ENCODE results near the gene CHRNA1.
"Not testable (repeated sequence)": the region's sequence is repeated elsewhere in the genome, so short reads cannot be mapped to it uniquely, and the experiment has no call there.

CHRNA1 gene

DNA sequence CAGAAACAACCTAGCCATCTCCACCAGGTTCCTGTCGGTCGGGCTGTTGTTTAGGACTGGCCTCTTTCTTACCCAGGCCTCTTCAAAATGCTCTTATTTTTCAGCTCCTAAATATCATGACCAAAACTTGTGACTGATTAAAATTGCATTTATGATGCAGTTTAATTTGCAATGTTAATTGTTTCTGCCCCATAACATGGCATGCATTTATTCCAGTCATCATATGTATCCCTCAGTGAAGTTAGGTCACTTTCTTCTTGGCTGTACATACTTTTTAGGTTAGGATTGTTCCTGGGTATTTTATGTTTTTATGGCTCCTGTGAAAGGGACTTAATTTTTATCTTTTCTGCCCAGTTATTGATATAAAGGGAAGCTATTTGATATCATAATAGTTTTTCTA is 50.6 kb downstream of the CHRNA1 start:
- DNase-seq (ENCODE audit: low read depth), result no peak

DNA sequence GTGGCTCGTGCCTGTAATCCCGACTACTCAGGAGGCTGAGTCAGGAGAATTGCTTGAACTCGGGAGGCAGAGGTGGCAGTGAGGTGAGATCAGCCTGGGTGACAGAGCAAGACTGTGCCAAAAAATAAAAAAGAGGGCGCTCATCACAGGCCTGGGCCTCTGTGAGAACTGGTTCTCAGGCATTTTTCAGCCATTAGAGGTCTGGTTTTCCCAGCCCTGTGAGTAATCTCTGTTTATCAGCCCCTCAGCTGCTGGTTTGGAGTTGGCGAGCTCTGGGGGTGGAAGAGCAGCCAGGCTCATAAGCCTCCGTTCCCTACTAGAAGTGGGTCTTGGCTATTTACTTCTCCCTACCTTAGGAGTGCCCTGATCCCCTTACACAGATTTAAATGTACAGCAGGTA is 53.1 kb downstream of the CHRNA1 start:
- DNase-seq (ENCODE audit: low read depth), result no peak

DNA sequence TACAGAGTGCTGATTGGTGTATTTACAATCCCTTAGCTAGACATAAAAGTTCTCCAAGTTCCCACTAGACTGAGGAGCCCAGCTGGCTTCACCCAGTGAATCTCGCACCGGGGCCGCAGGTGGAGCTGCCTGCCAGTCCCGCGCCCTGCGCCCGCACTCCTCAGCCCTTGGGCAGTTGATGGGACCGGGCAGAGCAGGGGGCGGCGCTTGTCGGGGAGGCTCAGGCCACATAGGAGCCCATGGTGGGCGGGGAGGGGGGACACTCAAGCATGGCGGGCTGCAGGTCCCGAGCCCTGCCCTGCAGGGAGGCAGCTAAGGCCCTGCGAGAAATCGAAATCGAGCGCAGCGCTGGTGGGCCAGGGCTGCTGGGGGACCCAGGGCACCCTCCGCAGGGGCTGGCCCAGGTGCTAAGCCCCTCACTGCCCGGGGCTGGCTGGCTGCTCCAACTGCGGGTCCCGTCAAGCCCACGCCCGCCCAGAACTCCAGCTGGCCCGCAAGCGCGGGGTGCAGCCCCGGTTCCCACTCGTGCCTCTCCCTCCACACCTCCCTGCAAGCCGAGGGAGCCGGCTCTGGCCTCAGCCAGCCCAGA is 54.8 kb downstream of the CHRNA1 start:
- not testable (repeated sequence) for DNase-seq (ENCODE audit: low read depth)

DNA sequence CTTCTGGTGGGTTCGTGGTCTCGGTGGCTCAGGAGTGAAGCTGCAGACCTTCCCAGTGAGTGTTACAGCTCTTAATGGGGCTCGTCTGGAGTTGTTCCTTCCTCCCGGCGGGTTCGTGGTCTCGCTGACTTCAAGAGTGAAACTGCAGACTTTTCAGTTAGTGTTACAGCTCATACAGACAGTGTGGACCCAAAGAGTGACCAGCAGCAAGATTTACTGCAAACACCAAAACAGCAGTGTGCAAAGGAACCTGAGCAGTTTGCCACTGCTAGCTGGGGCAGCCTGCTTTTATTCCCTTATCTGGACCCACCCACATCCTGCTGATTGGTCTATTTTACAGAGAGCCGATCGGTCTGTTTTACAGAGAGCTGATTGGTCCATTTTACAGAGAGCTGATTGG is 55.6 kb downstream of the CHRNA1 start:
- DNase-seq (ENCODE audit: low read depth), result no peak

DNA sequence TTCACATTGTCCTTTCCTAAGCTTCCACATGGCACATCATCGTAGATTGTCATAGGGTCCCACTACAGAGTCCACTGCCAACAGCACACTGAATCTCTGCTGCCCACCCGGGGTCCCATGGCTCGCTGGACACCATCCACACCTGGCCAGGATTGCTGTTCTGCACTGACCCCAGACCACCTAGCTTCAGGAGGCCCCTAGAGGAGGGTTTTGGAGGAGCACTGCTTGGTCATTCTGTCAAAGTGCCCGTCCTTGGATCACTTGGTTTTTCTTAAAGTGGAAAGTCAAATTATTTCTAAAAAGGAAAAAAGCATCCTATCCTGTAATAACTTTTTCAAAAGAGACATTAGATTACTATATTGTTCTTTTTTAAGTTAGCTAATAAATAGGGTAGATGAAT is 59.0 kb downstream of the CHRNA1 start:
- DNase-seq (ENCODE audit: low read depth), result no peak

DNA sequence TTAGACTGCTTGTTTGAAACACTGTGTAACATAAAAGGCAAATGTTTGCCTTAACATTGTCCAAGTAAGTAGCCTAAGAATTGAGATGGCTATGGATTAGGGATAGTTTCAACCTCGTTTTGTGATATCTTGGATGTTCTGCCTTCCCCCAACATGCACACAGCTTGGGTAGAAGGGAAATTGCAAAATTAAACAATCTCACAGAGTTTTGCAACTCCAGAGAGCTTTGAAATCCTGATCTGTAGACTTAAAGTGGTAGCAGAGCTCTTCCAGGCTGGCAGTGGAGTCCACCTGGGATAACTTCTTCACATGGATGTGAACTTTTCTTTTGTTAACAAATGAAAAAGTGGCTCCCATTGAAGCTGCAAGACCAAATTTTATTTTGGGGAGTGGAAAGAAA is 59.6 kb downstream of the CHRNA1 start:
- DNase-seq (ENCODE audit: low read depth), result no peak

DNA sequence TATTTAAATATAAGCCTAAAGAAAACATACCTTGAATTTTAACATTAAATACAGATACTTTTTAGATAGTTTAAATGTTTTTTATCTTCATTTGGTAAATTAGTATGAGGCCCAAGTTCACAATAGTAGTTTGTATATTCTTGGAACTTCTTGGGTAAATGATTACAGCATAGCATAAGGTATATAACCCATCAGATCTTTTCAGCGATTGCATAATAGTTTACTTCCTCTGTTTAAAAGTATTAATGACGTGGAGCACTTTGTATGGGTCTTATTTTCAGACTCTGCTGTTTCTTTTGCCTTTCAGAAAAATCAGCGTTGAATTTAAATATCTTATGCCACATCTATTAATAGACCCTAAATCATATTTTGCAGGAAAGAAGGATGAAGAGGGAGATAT is 60.2 kb downstream of the CHRNA1 start:
- no peak for DNase-seq (ENCODE audit: low read depth)

DNA sequence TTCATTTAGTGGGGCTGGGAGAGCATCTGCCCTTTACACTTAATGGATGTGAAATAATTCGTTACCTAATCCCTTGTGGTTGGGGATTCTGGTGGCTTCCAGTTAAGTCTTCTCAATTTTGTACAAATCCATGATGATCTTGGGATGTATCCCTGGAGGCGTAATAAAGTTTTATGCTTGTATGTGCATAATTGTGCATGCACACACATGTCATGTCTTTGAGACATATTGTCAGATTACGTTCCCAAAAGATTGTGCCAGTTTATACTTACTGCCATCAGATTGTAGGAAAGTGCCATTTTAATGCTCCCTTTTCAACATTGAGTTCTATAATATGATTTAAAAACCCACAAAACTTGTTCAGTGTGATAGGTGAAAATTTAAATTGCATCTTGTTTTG is 60.8 kb downstream of the CHRNA1 start:
- no peak for DNase-seq (ENCODE audit: low read depth)

DNA sequence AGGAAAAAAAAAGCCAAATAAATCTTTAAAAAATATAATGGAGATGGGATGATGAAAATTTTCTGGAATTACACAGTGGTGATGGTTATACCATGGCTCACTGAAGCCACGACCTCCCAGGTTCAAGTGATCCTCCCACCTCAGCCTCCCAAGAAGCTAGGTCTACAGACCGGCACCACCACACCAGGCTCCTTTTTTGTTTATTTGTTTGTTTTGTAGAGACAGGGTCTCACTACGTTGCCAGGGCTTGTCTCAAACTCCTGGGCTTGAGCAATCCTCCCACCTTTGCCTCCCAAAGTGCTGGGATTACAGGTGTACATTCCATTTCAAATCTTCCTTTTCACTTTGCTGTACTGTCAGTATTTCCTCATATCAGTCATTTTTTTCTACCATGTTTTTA is 61.7 kb downstream of the CHRNA1 start:
- no peak for DNase-seq (ENCODE audit: low read depth)

DNA sequence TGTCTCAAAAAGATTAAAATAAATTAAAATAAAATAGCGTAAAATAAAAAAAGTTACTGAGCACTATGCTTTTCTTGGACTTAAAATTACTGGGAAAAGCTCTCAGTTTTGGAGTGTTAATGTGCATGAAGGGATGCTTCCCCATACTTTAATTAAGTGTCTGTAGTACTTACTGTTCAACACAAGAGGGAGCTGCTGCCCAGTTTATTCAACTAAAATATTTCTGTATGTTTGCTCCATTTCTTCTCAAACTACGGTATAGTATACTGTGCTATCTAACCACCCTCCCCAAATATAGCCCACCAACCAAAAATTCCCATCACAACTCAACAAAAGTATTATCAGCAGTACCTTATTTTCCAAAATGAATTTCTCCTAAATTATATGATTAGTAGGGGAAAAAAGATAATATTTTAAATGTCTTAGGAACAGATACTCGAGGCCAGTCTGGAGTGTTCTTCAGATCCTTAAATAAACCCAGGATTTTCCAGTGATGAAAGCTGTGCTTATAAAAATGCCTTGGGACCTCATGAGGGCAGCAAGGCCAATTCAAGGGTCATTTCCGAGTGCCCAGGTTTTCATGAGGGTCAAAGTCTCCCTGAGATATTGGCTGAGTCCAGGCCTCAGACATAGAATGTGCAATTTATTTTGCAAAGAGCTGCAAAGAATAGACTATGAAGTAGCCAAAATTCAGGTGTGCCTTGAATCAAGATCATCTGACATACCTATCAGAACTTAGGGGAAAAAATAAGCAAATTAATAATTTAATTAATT is 64.1 kb downstream of the CHRNA1 start:
- DNase-seq (ENCODE audit: low read depth), result no peak
